ENCODE data around the gene EPB41L3. TPM values are rescaled to one million over a fixed set of nuclear protein-coding genes. Genes with fewer than 3 reads are reported as not detected.
A peak's percentile ranks its signal among the peaks of the same experiment; 100 is the strongest.

Gene EPB41L3
- total RNA-seq, 1 experiment from 2014 or later, result 20.6 TPM

DNA sequence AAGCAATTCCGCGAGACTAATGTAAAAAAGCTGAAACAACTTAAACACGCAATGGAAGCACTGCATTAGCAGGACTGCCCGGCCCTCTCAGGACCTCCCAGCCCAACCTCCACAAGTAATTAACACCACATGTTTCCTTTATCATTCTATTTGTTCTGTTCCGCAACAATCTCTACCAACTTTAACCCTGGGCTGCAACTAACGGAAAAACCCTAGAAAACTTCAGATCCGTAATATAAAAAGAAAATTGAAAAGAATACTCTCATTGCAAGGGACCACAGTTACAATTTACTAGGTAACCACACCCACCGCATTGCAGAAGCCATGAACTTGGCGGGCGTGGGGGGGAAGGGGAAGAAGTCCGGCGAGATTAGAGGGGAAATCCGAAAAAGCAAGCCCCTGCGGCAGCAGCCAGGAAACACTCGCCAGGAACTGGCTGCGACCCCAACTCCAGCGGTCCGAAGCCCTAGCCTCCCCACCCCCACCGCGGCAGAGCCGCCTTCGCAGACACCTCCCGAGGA lies 1.2 kb downstream of the EPB41L3 start (continued):
- TF ChIP-seq, protein P1, sequence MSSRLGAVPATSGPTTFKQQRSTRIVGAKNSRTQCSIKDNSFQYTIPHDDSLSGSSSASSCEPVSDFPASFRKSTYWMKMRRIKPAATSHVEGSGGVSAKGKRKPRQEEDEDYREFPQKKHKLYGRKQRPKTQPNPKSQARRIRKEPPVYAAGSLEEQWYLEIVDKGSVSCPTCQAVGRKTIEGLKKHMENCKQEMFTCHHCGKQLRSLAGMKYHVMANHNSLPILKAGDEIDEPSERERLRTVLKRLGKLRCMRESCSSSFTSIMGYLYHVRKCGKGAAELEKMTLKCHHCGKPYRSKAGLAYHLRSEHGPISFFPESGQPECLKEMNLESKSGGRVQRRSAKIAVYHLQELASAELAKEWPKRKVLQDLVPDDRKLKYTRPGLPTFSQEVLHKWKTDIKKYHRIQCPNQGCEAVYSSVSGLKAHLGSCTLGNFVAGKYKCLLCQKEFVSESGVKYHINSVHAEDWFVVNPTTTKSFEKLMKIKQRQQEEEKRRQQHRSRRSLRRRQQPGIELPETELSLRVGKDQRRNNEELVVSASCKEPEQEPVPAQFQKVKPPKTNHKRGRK (CRISPR knock-in tag; IDR thresholded peaks at IDR 0.05; ENCODE audit: borderline replicate concordance), result no peak
- TF ChIP-seq, protein P2, sequence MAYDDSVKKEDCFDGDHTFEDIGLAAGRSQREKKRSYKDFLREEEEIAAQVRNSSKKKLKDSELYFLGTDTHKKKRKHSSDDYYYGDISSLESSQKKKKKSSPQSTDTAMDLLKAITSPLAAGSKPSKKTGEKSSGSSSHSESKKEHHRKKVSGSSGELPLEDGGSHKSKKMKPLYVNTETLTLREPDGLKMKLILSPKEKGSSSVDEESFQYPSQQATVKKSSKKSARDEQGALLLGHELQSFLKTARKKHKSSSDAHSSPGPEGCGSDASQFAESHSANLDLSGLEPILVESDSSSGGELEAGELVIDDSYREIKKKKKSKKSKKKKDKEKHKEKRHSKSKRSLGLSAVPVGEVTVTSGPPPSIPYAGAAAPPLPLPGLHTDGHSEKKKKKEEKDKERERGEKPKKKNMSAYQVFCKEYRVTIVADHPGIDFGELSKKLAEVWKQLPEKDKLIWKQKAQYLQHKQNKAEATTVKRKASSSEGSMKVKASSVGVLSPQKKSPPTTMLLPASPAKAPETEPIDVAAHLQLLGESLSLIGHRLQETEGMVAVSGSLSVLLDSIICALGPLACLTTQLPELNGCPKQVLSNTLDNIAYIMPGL (CRISPR knock-in tag; IDR thresholded peaks at IDR 0.05), result no peak
- no peak for TF ChIP-seq ATF1 (CRISPR knock-in tag; IDR thresholded peaks at IDR 0.05)
- TF ChIP-seq MXD4 (CRISPR knock-in tag; IDR thresholded peaks at IDR 0.05; ENCODE audit: borderline replicate concordance), result no peak
- no peak for TF ChIP-seq AR (CRISPR knock-in tag; IDR thresholded peaks at IDR 0.05)
- no peak for TF ChIP-seq PRRX2 (CRISPR knock-in tag; IDR thresholded peaks at IDR 0.05)

DNA sequence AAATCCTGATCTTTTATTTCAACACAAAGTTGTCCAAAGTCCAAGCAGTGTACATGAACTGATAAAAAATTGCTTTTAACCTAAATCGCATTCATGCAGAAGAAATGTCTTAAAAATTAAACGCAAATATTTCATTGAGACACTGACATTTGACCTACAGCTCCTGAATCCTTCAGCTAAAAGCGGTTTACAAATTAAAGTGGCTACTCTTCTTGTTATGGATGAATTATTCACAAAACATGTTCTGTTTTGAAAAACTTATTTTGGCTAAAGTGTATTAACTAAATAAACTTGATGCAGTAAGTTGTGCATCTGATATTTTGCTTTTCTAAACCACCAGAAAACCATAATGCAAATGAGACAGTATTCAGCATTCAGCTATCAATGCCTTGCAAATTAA lies 2.2 kb downstream of the EPB41L3 start:
- ATAC-seq (no peak), DNase-seq (ENCODE audit: low spot score) (no peak)
- H3K9me3 Mint-ChIP-seq, result no peaks in the 10 kb centered on the region
- H3K27me3 Mint-ChIP-seq (ENCODE audit: low read depth), result peaks cover 3% of the 10 kb centered on the region; the same call in 1 of the 2 replicates
- ChIA-PET CTCF (interaction anchor here (0.6 kb wide), 1 partner anchor 10 kb away, joined by 4 read pairs; no protein-coding TSS in a partner anchor), POLR2A (no interaction called here)
- no peaks in the 10 kb centered on the region for H3K36me3 Mint-ChIP-seq
- peak overlapping the region; percentile 87 for H3K4me3 Mint-ChIP-seq
- H3K27ac Mint-ChIP-seq, result no peak overlapping the region
- TF ChIP-seq JAZF1 (CRISPR knock-in tag; IDR thresholded peaks at IDR 0.05), result no peak
- peaks cover 44% of the 10 kb centered on the region for H3K4me1 Mint-ChIP-seq

DNA sequence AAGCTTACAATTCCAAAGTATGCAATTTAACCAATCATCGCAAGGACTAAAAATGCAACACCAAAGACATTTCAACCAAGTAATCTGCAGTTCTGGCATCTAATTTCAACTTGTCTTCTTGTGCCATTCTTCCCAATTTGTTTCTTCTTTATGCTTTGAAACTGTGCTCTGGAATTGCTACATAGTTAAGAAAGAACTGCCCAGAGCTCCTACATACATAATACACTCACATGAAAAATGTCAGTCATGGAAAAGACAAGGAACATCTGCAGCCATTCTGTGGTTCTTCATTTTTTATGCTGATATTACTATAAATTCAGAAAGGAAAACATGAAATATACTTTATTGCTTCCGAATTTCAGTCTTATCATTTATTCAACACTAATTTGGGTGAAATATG lies 4.4 kb downstream of the EPB41L3 start:
- peaks cover 3% of the 10 kb centered on the region; the same call in 1 of the 2 replicates for H3K27me3 Mint-ChIP-seq (ENCODE audit: low read depth)
- DNase-seq (ENCODE audit: low spot score) (no peak), ATAC-seq (no peak)
- ChIA-PET CTCF (no interaction called here), POLR2A (no interaction called here)
- H3K4me1 Mint-ChIP-seq, result peaks cover 39% of the 10 kb centered on the region
- no peak overlapping the region for H3K27ac Mint-ChIP-seq
- no peak for TF ChIP-seq ZNF263 (CRISPR knock-in tag; IDR thresholded peaks at IDR 0.05; ENCODE audit: low read depth)
- TF ChIP-seq ZNF671 (CRISPR knock-in tag; IDR thresholded peaks at IDR 0.05), result no peak
- no peak for TF ChIP-seq FOXP1 (CRISPR knock-in tag; IDR thresholded peaks at IDR 0.05; ENCODE audit: borderline replicate concordance)
- no peak for TF ChIP-seq CBFB (CRISPR knock-in tag; IDR thresholded peaks at IDR 0.05; ENCODE audit: low read depth)
- no peak for TF ChIP-seq RELA (CRISPR knock-in tag; IDR thresholded peaks at IDR 0.05; ENCODE audit: borderline replicate concordance)
- TF ChIP-seq ZNF232 (CRISPR knock-in tag; IDR thresholded peaks at IDR 0.05), result no peak
- TF ChIP-seq TEAD1 (CRISPR knock-in tag; IDR thresholded peaks at IDR 0.05), result no peak
- TF ChIP-seq TEAD4 (CRISPR knock-in tag; IDR thresholded peaks at IDR 0.05), result no peak
- H3K9me3 Mint-ChIP-seq, result 0 out of 2 replicates have a peak, but pooled peaks cover 3% of the 10 kb centered on the region
- no peak overlapping the region for H3K4me3 Mint-ChIP-seq
- H3K36me3 Mint-ChIP-seq, result no peaks in the 10 kb centered on the region

DNA sequence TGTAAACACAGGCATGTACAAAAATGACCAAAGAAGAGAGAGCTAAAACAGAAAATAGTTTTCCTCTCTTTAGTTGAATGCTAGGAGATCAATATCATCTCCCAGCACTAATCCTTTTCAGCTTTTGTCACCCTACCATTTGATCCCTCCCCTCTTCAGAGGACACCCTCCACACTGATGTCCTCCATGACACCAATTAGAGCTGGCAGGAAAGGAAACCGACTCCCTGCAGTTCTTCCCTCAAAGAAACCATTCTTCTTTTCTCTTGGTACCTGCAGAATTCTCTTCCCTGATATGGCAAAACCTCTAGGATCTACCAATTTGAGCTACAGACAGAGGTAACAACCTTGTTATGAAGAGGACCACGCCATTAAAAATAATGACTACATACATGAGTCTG lies 5.3 kb downstream of the EPB41L3 start:
- peaks cover 35% of the 10 kb centered on the region for H3K4me1 Mint-ChIP-seq
- ChIA-PET CTCF (interaction anchor here (0.7 to 1.2 kb wide), 3 partner anchors 8 to 729 kb away, joined by 3 to 8 read pairs (median 3); no protein-coding TSS in a partner anchor), POLR2A (no interaction called here)
- no peak for DNase-seq (ENCODE audit: low spot score)
- H3K27me3 Mint-ChIP-seq (ENCODE audit: low read depth), result no peaks in the 10 kb centered on the region
- H3K4me3 Mint-ChIP-seq, result no peak overlapping the region
- no peak overlapping the region for H3K27ac Mint-ChIP-seq
- no peak for ATAC-seq
- 0 out of 2 replicates have a peak, but pooled peaks cover 3% of the 10 kb centered on the region for H3K9me3 Mint-ChIP-seq
- no peaks in the 10 kb centered on the region for H3K36me3 Mint-ChIP-seq
- TF ChIP-seq KAT7 (CRISPR knock-in tag; IDR thresholded peaks at IDR 0.05; ENCODE audit: borderline replicate concordance) (no peak), NFYB (CRISPR knock-in tag; conservative IDR thresholded peaks at IDR 0.05; ENCODE audit: low read depth) (no peak), PREB (CRISPR knock-in tag; IDR thresholded peaks at IDR 0.05; ENCODE audit: borderline replicate concordance) (no peak), IRF1 (CRISPR knock-in tag; IDR thresholded peaks at IDR 0.05) (no peak)
- TF ChIP-seq, protein P1 (CRISPR knock-in tag; IDR thresholded peaks at IDR 0.05; ENCODE audit: borderline replicate concordance), result no peak
